Cardiac fibroblast (primary cell): ENCODE measurements around the gene ACAP1.

ENCODE experiments used
- DNase-seq, 2 donors: peaks; one replicate each; pipeline versions ENCODE4 v3.0.0 to v3.0.0-alpha.2; 2010; ENCODE audit warnings: low read depth in 2 of 2
- H3K4me3 ChIP-seq, 2 donors: replicated peaks in 1 of 2; 1 replicate in 1 of 2; 2 replicates in 1 of 2; pipeline ENCODE4 v1.5.1; 2011; ENCODE audit warnings: low read depth in 2 of 2, low read length in 2 of 2, mild to moderate bottlenecking in 2 of 2, moderate library complexity in 1 of 2
- TF ChIP-seq, protein P1 (sequence below): IDR thresholded peaks from one replicate; pipeline ENCODE4 v1.5.1; 2011; ENCODE audit warnings: low read depth, mild to moderate bottlenecking, low read length, inconsistent platforms

Gene ACAP1

DNA sequence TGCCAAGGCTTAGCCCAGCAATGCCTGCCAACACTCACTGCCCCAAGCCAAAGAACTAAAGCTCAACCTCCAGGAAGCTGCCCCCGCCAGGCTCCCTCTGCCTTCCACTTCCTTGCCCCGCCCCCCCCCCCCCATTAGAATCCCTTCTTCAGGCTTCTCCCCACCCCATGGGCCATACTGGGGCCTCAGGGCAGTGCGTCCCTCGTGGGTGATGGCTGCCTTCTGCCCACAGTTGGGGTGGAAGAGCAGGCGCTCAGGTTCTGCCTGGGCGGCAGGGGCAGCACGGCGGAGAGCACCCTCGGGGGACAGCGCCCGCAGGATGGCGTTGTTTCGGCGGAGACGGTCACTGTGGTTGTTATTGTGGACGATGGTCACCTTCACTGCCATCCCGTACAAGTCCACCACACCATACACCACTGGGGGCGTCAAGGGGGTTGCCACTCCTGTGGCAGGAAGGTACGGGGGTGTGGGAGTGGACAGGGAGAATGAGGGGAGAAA, 11.2 kb upstream of the ACAP1 start:
- TF ChIP-seq, protein P1, sequence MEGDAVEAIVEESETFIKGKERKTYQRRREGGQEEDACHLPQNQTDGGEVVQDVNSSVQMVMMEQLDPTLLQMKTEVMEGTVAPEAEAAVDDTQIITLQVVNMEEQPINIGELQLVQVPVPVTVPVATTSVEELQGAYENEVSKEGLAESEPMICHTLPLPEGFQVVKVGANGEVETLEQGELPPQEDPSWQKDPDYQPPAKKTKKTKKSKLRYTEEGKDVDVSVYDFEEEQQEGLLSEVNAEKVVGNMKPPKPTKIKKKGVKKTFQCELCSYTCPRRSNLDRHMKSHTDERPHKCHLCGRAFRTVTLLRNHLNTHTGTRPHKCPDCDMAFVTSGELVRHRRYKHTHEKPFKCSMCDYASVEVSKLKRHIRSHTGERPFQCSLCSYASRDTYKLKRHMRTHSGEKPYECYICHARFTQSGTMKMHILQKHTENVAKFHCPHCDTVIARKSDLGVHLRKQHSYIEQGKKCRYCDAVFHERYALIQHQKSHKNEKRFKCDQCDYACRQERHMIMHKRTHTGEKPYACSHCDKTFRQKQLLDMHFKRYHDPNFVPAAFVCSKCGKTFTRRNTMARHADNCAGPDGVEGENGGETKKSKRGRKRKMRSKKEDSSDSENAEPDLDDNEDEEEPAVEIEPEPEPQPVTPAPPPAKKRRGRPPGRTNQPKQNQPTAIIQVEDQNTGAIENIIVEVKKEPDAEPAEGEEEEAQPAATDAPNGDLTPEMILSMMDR: no peak
- no peak for DNase-seq
- no peak overlapping the region for H3K4me3 ChIP-seq

DNA sequence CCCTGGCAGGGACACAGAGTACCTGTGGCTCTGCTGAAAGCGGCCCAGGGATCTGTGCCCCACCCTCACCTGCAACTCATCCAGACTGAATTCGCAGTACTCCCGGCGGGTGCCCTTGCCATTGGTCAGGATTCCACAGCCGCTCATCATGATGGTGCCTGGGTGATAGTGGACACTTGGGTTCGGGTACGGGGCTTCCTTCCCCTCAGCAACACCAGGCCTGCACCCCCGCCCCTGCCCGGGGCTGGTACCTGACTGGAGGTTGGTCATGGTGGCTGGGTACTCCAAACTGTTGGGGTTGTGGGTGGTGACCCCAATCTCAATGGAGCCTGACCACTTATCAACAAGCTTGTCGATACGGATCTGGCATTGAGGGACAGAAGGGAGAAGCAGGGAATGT, 10.1 kb upstream of the ACAP1 start:
- no peak for DNase-seq
- H3K4me3 ChIP-seq: no peak overlapping the region
- TF ChIP-seq, protein P1: no peak

DNA sequence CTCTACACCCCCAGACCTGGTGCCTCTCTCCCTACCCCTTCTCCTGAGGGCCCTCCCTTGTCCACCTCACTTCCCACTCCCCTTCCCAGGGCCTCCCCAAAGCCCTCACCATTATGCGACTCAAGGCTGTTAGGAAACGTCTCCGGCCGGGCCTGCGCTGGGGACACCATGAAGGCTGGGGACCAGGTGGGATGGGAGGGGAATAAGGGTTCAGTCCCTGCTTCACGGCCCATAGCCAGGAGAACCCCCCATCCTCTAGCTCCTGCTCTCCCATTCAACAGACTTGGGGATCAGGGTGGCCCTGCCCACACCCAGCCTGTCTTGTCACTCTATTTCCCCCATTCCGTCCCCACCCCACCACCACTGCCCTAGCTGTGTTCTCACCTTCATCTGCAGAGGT, 9.3 kb upstream of the ACAP1 start:
- TF ChIP-seq, protein P1: no peak
- H3K4me3 ChIP-seq: no peak overlapping the region
- no peak for DNase-seq

DNA sequence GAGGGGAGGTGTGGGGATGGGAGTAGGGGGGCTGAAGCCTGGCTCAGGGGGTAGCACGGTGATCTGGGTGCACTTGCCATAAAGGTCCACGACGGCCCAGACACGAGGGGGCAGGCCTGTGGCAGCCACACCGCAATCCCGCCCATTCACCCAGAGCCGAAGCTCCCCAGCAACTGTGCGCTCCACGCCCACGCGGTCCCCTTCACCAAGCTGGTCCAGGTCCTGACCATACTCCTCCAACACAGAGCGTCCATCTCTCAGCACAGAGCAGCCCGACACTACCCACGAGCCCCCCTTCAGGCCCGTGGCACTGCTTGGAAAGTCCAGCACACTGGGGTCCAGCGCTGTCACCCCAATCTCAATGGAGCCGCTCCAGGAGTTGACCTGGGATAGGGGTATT, 8.8 kb upstream of the ACAP1 start:
- TF ChIP-seq, protein P1: no peak
- H3K4me3 ChIP-seq: no peak overlapping the region

DNA sequence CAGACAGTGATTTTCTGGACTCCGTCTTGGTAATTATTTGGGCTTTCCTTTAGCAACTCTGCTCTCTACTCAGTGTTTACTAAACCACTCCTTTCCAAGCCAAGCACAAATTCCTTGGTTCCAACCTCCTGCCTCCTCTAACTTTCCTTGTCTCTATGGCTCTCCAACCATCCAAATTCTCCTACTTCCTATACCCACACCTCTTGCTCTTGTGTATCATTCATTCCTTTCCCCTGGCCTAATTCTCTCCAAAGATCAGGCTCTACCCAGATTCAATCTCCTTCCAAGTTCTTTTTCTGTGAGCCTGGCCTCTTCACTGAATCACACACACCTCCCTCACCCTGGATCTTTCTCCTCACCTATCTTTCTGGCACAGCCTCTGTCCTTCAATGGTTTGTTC, 8.3 kb upstream of the ACAP1 start:
- TF ChIP-seq, protein P1: no peak
- no peak for DNase-seq
- peak overlapping the region in 1 of 2 donors; percentile 89 for H3K4me3 ChIP-seq

More for the DNA sequence above, 8.8 kb upstream of the ACAP1 start:
- DNase-seq: no peak

DNA sequence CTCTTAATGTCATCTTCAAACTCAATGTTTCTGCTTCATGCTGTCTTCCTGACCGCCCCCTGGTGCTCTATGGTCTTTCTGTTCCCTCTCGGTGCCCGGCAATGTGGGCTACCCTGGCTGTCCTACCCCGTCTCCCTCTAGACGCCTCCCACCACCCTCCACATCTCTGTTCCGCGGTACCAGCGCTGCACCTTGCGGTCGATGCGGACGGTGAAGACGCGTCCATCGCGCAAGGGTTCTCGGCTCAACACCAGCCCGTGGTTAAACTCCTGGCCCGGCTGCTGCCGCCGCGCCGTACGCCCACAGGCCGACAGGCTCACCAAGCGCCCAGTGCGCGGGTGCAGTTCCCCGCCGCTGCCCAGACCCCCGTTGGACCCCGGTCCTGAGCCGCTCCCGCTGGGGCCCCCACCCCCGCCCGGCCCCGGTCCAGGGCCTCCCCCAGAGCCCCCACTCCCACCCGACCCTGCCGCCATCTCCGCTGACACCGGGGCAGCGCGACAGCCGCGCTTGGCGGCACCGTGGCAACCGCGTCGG, 7.4 kb upstream of the ACAP1 start, which contains the start of gene NEURL4:
NEURL4 (minus strand) TSS at position 496 of the 534 bp plus-strand sequence; CDS start at position 473, 23 bp downstream.
- peak within 1 kb of the TSS; percentile 89 to 90 for H3K4me3 ChIP-seq
- DNase-seq: no peak
- TF ChIP-seq, protein P1: no peak

DNA sequence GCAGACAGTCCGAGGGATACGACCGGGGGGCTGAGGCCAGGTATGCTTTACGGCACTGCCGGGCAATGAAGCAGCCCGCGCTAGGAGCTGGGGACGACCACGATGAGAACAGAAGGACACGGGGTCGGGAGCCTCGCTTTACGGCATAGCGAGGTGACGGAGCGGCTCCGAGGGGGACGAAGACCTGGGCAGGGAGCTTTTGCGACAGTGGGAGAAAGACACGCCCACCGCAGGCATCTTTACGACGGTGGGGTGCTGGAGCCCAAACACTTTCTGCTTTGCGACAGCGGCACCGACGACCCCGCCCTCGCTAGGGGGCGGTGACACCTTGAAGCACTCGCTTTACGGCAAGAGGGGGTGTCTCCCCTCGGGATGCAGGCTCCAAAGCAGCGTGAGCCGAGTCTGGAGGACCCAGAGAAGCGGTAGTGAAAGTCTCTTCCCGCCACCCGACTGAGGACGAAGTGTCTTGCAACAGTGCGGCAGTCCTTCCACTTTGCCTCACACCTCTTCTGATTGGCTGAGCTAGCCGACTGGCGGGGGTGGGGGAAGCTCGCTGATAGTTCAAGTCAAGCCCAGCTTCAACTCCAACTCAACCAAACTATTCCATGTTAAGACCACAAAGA, 6.8 kb upstream of the ACAP1 start:
- peak overlapping the region; percentile 89 to 90 for H3K4me3 ChIP-seq
- TF ChIP-seq, protein P1: no peak
- DNase-seq: peak; percentile 100
